HG03354 (cell line): ENCODE results near the gene ARHGAP26.

Experiments
- ATAC-seq: cut with Tn5 transposase; IDR thresholded peaks from one replicate; pipeline ENCODE4 v1.9.1; 2021; ENCODE audit warnings: mild to moderate bottlenecking; ENCODE audit not compliant: unreplicated experiment, poor library complexity, severe bottlenecking

Gene ARHGAP26

GRCh38 chr5:143212261-143212660 lies 442.1 kb downstream of the ARHGAP26 start:
- ATAC-seq: no peak

GRCh38 chr5:143213231-143213850 lies 443.2 kb downstream of the ARHGAP26 start:
- ATAC-seq: peak; percentile 0

- ATAC-seq: peak; percentile 62
Observed at GRCh38 chr5:143213851-143214363, 443.7 kb downstream of the ARHGAP26 start.

DNA sequence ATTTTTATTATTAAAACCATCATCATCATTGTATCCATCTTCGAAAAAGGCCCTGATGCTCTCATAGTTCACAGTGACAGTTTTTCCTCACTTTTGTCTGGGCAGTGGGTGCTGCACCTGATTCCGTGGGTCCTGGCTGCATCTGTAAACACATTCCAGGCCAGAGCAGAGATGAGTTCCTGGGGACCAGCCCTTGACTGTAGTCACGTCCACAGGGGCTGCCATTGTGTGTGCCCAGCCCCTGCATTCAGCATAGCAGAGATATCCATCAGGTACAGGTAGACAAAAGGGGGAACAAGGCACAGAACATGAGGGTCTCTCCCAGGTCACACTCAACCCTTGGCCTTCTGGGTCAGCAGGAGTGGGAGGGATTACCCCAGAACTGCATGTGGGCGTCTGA lies 444.3 kb downstream of the ARHGAP26 start:
- ATAC-seq: no peak

DNA sequence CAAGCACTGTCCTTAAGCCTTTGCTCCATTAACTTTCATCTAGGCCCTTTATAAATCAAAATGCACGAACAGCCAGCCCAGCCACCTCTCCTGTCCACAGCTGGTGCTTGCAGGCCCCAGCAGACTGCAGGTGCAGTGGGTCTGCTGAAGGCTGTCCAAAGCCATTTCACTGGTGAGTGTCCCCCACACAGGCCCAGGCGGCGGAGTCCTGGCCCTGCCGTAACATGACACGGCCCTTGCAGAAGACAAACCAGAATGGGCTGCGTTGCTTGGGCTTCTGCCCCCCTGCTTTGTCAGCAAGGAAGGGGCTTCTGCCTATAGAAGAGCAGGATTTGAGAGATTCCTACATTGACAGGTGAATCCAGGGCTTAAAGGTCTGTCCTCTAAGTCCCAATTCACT lies 444.7 kb downstream of the ARHGAP26 start:
- no peak for ATAC-seq

DNA sequence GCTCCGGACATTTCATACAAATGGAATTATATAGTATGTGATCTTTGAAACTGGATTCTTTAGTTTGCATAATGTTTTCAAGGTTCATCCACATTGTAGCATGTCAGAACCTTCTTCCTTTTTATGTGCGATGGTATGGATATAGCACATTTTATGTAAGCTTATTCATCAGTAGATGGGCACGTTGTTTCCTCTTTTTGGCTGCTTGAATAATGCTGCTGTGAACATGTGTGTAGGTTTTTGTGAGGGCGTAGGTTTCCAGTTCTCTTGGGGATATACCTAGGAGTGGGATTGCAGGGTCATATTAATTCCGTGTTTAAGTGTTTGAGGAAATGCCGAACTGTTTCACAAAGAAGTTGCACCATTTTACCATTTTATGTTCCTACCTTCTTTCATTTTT lies 445.5 kb downstream of the ARHGAP26 start:
- ATAC-seq: no peak

DNA sequence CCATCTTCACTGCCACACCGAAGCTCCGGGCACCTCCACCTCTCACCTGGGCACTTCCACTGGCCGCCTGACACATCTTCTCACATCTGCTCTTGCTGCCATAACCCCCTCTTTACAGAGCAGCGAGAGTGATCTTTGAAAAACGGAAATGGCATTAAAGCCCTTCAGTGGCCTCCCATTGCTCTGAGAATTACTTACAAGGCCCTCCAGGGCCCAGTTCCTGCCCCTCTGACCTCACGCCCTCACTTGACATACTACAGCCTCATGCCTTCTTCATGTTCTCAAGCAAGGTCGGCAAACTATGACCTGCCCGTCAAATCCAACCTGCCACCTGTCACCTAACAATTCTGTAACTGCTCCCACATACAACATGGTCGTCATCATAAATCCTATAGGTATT lies 446.0 kb downstream of the ARHGAP26 start:
- ATAC-seq: no peak

- no peak for ATAC-seq
Observed at GRCh38 chr5:143217065-143217803, 447.1 kb downstream of the ARHGAP26 start.

GRCh38 chr5:143217804-143218160 lies 447.6 kb downstream of the ARHGAP26 start:
- ATAC-seq: peak; percentile 23

- peak; percentile 11 for ATAC-seq
Observed at GRCh38 chr5:143218517-143219170, 448.5 kb downstream of the ARHGAP26 start.

GRCh38 chr5:143219696-143220095 lies 449.5 kb downstream of the ARHGAP26 start:
- ATAC-seq: no peak

DNA sequence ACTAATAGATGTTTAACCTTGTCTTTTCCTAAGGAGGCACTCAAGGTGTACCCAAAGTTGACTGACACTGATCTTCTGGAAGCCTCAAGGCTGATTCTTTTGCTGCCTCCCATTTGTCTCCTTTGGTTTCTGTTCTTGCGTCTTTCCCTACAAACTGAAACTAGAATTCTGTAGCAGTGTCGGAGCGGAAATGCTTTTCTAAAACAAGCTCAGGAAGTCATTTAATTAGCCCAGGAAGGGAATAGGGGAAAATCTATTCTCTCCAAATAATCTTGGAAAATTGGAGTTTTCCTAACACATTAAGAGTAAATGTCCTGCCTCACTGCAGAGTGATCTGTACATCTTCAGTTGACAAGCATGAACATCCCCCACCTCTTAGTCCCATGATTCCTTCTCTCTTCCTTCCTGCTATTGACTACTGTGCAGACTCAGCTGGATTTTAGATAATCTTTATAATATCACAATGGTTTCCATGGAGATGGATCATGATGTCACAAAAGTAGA lies 450.6 kb downstream of the ARHGAP26 start:
- peak; percentile 1 for ATAC-seq

DNA sequence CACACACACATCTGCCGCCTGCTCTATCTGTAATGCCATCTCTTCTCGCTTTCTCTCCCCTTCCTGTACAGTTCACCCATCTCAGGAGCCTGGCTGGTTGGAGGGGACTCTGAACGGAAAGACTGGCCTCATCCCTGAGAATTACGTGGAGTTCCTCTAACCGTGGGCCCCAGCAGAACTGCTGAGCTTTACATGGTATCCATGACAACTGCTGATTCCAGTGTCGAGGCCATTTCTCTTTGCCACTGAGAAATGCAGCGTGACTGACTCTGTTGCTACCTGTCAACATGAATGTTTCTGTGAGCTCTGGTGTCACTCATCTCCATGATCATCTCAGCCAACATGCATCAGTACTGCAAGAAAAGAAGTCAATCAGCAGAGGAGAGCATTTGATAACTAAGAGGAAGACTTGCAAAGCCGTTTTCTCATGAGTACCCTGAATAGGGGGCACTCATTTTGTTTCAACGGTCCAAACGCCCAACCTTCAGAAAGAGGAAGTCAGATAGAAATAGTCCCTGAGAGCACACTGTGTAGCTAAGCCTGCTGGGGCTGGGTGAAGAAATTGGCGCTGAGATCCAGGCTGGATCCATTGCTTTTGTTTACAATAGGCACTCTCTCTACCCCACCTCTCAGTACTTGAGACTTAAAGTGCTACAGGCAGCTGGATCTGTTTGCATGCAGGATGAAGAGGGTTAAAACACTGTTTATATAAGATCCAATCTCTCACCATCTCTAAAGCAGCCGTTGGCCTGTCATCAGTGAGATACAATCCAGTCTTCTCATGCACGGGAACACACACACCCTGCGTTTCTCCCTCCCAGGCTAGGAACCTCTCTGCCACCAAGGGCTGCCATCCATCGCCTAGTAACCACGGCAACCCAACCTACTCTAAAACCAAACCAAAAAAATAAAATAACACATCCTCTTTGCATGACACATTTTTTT lies 452.4 kb downstream of the ARHGAP26 start:
- peak; percentile 71 for ATAC-seq

GRCh38 chr5:143224672-143225071 lies 454.5 kb downstream of the ARHGAP26 start:
- ATAC-seq: no peak

GRCh38 chr5:143225511-143225910 lies 455.3 kb downstream of the ARHGAP26 start:
- no peak for ATAC-seq

GRCh38 chr5:143226361-143226760 lies 456.2 kb downstream of the ARHGAP26 start:
- no peak for ATAC-seq

- ATAC-seq: no peak
Observed at GRCh38 chr5:143226872-143227271, 456.7 kb downstream of the ARHGAP26 start.

- no peak for ATAC-seq
Observed at GRCh38 chr5:143227301-143227700, 457.1 kb downstream of the ARHGAP26 start.

GRCh38 chr5:143228597-143229293 lies 458.6 kb downstream of the ARHGAP26 start:
- no peak for ATAC-seq
